Tibial nerve (tissue), 4 donors: ENCODE data around the gene SLC66A2. TPM values are rescaled to one million over a fixed set of nuclear protein-coding genes. Genes with fewer than 3 reads are reported as not detected.

Source experiments
- DNase-seq, 2 donors: peaks; one replicate each; pipeline ENCODE4 v3.0.0-alpha.2; 2019; ENCODE audit warnings: low spot score in 2 of 2
- H3K27ac ChIP-seq, 4 donors: fragments of 200-600 bp; sonication (generic) in 3 of 4; one replicate each; pipeline ENCODE4 v1.5.1; 2017 to 2019; ENCODE audit warnings: mild to moderate bottlenecking in 1 of 4
- H3K27me3 ChIP-seq, 2 donors: fragments of 200-600 bp; sonication (generic) in 1 of 2; one replicate each; pipeline versions ENCODE4 v1.5.1 to v1.6.0; 2017 to 2019
- H3K36me3 ChIP-seq, 3 donors: fragments of 200-600 bp; sonication (generic); one replicate each; pipeline ENCODE4 v1.5.1; 2018 to 2019
- H3K4me1 ChIP-seq, 4 donors: fragments of 200-600 bp; sonication (generic) in 3 of 4; one replicate each; pipeline ENCODE4 v1.5.1; 2017 to 2019
- H3K4me3 ChIP-seq, 4 donors: fragments of 200-600 bp; sonication (generic) in 3 of 4; one replicate each; pipeline ENCODE4 v1.5.1; 2017 to 2019; ENCODE audit warnings: mild to moderate bottlenecking in 1 of 4, moderate library complexity in 1 of 4
- H3K9me3 ChIP-seq, 4 donors: fragments of 200-600 bp; sonication (generic) in 3 of 4; one replicate each; pipeline ENCODE4 v1.5.1; 2017 to 2019
- CTCF ChIP-seq, 5 experiments: fragments of 200-600 bp in 3 of 5; fragments of 450-650 bp in 2 of 5; sonication (generic) in 3 of 5; IDR thresholded peaks; one replicate each; pipeline ENCODE4 v1.5.1; 2016 to 2019; ENCODE audit warnings: antibody characterized with exemption in 5 of 5, mild to moderate bottlenecking in 3 of 5, moderate library complexity in 2 of 5
- EP300 ChIP-seq, 2 donors: sonication (generic); formaldehyde crosslinking; IDR thresholded peaks; one replicate each; pipeline ENCODE4 v1.6.1; 2017; ENCODE audit warnings: antibody characterized with exemption in 2 of 2, mild to moderate bottlenecking in 1 of 2
- POLR2A ChIP-seq, 2 donors: fragments of 450-650 bp; IDR thresholded peaks; one replicate each; pipeline ENCODE4 v1.6.1; 2017; ENCODE audit warnings: antibody characterized with exemption in 2 of 2, mild to moderate bottlenecking in 2 of 2, moderate library complexity in 2 of 2
- WGBS, 2 donors: methylation state at CpG; one replicate each; pipeline ENCODE4 v1.1.5; 2018; 5-methylcytosine and 5-hydroxymethylcytosine counted together
- total RNA-seq, 4 donors: library from RNA; depleted of rRNA; stranded (reverse); fragments of >200 nt; gene quantifications; one replicate each; pipeline ENCODE4 v1.1.0, GENCODE V29; 2016

SLC66A2 gene
- total RNA-seq, 4 donors from 2014 or later = 112 to 361 (median 222) TPM

DNA sequence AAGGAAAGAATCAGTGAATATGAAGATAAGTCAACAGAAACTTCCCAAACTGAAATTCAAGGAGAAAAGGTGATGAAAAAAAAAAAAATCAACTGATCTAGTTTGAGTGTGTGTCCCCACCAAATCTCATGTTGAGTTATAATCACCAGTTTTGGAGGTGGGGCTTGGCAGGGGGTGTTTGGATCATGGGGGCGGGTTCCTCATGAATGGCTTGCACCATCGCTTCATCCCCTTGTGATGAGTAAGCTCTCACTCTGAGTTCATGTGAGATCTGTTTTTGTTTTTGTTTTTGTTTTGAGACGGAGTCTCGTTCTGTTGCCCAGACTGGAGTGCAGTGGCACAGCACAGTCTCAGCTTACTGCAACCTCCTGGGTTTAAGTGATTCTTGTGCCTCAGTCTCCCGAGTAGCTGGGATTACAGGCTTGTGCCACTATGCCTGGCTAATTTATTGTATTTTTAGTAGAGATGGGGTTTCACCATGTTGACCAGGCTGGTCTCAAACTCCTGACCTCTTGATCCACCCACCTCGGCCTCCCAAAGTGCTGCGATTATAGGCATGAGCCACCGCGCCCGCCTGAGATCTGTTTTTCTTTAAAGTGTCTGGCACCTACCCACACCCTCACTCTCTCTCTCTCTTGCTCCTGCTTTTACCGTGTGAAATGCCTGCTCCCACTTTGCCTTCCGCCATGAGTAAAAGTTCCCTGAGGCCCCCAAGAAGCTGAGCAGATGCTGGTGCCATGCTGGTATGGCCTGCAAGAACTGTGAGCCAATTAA is 4.0 kb upstream of the SLC66A2 start:
- Histone ChIP-seq H3K9me3 (no peaks in the 10 kb centered on the region), H3K4me1 (peaks cover 0 to 10% (median 6%) of the 10 kb centered on the region in 4 donors), H3K4me3 (no peak overlapping the region), H3K36me3 (no peaks in the 10 kb centered on the region), H3K27me3 (peaks cover 0 to 6% of the 10 kb centered on the region in 2 donors), H3K27ac (no peak overlapping the region)
- no peak for DNase-seq
- TF ChIP-seq EP300 (IDR thresholded peaks at IDR 0.05) (no peak), POLR2A (IDR thresholded peaks at IDR 0.05) (no peak), CTCF (IDR thresholded peaks at IDR 0.05) (no peak)
- 80 to 87% methylated on average over 12 of the region's 12 CpGs for WGBS, 2 donors

DNA sequence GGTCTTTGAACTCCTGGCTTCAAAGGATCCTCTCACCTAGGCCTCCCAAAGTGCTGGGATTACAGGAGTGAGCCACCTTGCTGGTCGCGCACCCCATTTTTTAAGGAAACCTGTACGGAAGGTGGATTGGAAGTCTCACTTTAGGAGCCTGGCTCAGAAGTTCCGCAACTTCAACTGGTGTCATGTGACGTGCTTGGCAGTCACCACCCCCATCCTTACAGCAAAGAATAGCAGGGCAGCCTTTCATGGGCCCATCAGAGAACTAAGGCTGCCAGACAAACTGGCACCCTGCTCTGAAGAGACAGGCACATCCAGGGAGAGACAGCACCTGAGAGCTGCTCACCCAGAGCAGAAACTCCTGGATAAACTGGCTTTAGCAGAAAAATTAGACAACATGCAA is 3.3 kb upstream of the SLC66A2 start:
- no peaks in the 10 kb centered on the region for H3K36me3 ChIP-seq
- 65 to 82% methylated on average over 4 to 5 of the region's 5 CpGs for WGBS, 2 donors
- peaks cover 0 to 4% of the 10 kb centered on the region in 2 donors for H3K27me3 ChIP-seq
- no peak overlapping the region for H3K4me3 ChIP-seq
- H3K27ac ChIP-seq = peak overlapping the region in 1 of 4 donors; percentile 26
- H3K9me3 ChIP-seq = no peaks in the 10 kb centered on the region
- no peak for DNase-seq
- H3K4me1 ChIP-seq = peaks cover 0 to 17% (median 12%) of the 10 kb centered on the region in 4 donors
- no peak for TF ChIP-seq CTCF (IDR thresholded peaks at IDR 0.05)
- TF ChIP-seq EP300 (IDR thresholded peaks at IDR 0.05) = no peak
- no peak for TF ChIP-seq POLR2A (IDR thresholded peaks at IDR 0.05)

DNA sequence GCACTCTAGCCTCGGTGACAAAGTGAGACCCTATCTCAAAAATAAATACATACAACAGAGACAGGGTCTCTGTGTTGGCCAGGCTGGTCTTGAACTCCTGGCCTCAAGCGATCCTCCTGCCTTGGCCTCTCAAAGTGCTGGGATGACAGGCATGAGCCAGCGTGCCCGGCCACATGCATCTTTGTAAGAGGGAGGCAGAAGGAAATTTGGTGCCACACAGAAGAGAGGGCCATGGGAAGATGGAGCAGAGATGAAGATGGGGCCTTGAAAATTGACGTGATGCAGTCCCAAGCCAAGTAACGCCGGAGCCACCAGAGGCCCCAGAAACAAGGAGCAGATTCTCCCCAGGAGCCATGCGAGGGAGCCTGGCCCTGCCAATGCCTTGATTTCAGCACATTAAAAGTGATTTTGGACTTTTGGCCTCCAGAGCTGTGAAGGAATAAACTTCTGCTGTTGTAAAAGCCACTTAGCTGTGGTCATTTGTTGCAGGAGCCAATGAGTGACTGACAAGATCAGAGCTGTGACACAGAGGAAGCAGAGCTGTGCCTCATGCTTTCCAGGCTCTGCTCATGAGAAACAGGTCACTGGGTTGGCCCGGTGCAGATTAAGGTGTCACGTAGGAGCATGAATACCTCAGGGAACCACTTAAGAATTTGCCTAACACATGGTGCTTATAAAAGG is 2.7 kb upstream of the SLC66A2 start:
- Histone ChIP-seq H3K27me3 (no peaks in the 10 kb centered on the region), H3K9me3 (no peaks in the 10 kb centered on the region), H3K27ac (peak overlapping the region in 2 of 4 donors; percentile 26 to 98), H3K36me3 (peaks cover 0 to 2% (median 0%) of the 10 kb centered on the region in 3 donors), H3K4me3 (no peak overlapping the region), H3K4me1 (peaks cover 0 to 24% (median 18%) of the 10 kb centered on the region in 4 donors)
- 71 to 76% methylated on average over 10 of the region's 10 CpGs for WGBS, 2 donors
- no peak for TF ChIP-seq POLR2A (IDR thresholded peaks at IDR 0.05)
- TF ChIP-seq EP300 (IDR thresholded peaks at IDR 0.05) = no peak
- TF ChIP-seq CTCF (IDR thresholded peaks at IDR 0.05) = no peak
- DNase-seq = no peak

GRCh38 chr18:79952996-79953559 is 1.6 kb upstream of the SLC66A2 start:
- H3K27ac ChIP-seq = peak overlapping the region in 3 of 4 donors; percentile 83 to 98 (median 94)
- WGBS, 2 donors = 85 to 91% methylated on average over 21 to 24 of the region's 24 CpGs
- TF ChIP-seq POLR2A (IDR thresholded peaks at IDR 0.05) (no peak), EP300 (IDR thresholded peaks at IDR 0.05) (no peak), CTCF (IDR thresholded peaks at IDR 0.05) (no peak)
- peak overlapping the region in 1 of 4 donors; percentile 99 for H3K4me3 ChIP-seq
- peaks cover 0 to 34% (median 28%) of the 10 kb centered on the region in 4 donors for H3K4me1 ChIP-seq
- no peaks in the 10 kb centered on the region for H3K9me3 ChIP-seq
- DNase-seq = no peak
- H3K27me3 ChIP-seq = no peaks in the 10 kb centered on the region
- H3K36me3 ChIP-seq = peaks cover 0 to 10% (median 0%) of the 10 kb centered on the region in 3 donors
